Activated CD4-positive, alpha-beta memory T cell treated with anti-CD3 and anti-CD28 coated beads for 36 hours (primary cell): ENCODE results near the gene AGPS. TPM values are rescaled to one million over a fixed set of nuclear protein-coding genes. Genes with fewer than 3 reads are reported as not detected.
"Not testable (repeated sequence)": the region's sequence is repeated elsewhere in the genome, so short reads cannot be mapped to it uniquely, and the experiment has no call there.

Source experiments
- CTCF ChIA-PET: fragments of 350-600 bp; sonication (Branson Sonifier 250); formaldehyde crosslinking; loops from one replicate; lab custom pipeline; 2021; ENCODE audit warnings: antibody characterized with exemption, inconsistent platforms; lab: Charles Lee
- POLR2A ChIA-PET: fragments of 350-600 bp; sonication (Branson Sonifier 250); formaldehyde crosslinking; loops from one replicate; lab custom pipeline; 2021; ENCODE audit warnings: antibody characterized with exemption; lab: Charles Lee
- DNase-seq: peaks from one replicate; pipeline ENCODE4 v3.0.0-alpha.2; 2020
- H3K27ac Mint-ChIP-seq: one replicate; pipeline ENCODE4 v1.8.0; 2021; ENCODE audit warnings: mixed read lengths
- H3K27me3 Mint-ChIP-seq: one replicate; pipeline ENCODE4 v1.8.0; 2021; ENCODE audit warnings: mixed read lengths
- H3K36me3 Mint-ChIP-seq: one replicate; pipeline ENCODE4 v1.8.0; 2021; ENCODE audit warnings: mixed read lengths
- H3K4me1 Mint-ChIP-seq: one replicate; pipeline ENCODE4 v1.8.0; 2021; ENCODE audit warnings: low read depth, mixed read lengths
- H3K4me3 Mint-ChIP-seq: one replicate; pipeline ENCODE4 v1.8.0; 2021; ENCODE audit warnings: mild to moderate bottlenecking, mixed read lengths
- H3K9me3 Mint-ChIP-seq: one replicate; pipeline ENCODE4 v1.8.0; 2021; ENCODE audit warnings: mixed read lengths
- intact Hi-C: fragments of 100-400 bp; cut with micrococcal nuclease; formaldehyde crosslinking; loops from one replicate; pipeline ENCODE4 v1.15.1; 2023
- total RNA-seq, 2 experiments: library from RNA; stranded (reverse); gene quantifications; one replicate each; pipeline ENCODE4 v1.2.3, GENCODE V29; 2021

The AGPS gene
- total RNA-seq, 2 experiments from 2014 or later: 51.9 to 53.0 TPM

GRCh38 chr2:177482195-177482594 is 89.6 kb downstream of the AGPS start:
- peaks cover 9% of the 10 kb centered on the region for H3K9me3 Mint-ChIP-seq

GRCh38 chr2:177483531-177483930 is 91.0 kb downstream of the AGPS start:
- ChIA-PET POLR2A (no interaction called here), CTCF (no interaction called here)
- intact Hi-C loops: loop anchor here (10.0 kb wide), 1 partner anchor 241 kb away; no protein-coding TSS in a partner anchor
- Mint-ChIP-seq H3K4me1 (no peaks in the 10 kb centered on the region), H3K27ac (no peak overlapping the region), H3K9me3 (no peaks in the 10 kb centered on the region), H3K27me3 (no peaks in the 10 kb centered on the region), H3K4me3 (no peak overlapping the region), H3K36me3 (peaks cover 18% of the 10 kb centered on the region)
- DNase-seq: no peak

More at GRCh38 chr2:177482195-177482594, 89.6 kb downstream of the AGPS start:
- Mint-ChIP-seq H3K27ac (no peak overlapping the region), H3K27me3 (no peaks in the 10 kb centered on the region), H3K4me3 (no peak overlapping the region), H3K36me3 (peaks cover 28% of the 10 kb centered on the region), H3K4me1 (peaks cover 4% of the 10 kb centered on the region)
- ChIA-PET CTCF (no interaction called here), POLR2A (interaction anchor here (0.6 kb wide), 1 partner anchor 317 kb away, joined by 3 read pairs; no protein-coding TSS in a partner anchor)
- intact Hi-C loops: loop anchor here (10.0 kb wide), 1 partner anchor 243 kb away; no protein-coding TSS in a partner anchor
- DNase-seq: no peak

- DNase-seq: no peak
- intact Hi-C loops: loop anchor here (10.0 kb wide), 1 partner anchor 241 kb away; no protein-coding TSS in a partner anchor
- peaks cover 15% of the 10 kb centered on the region for H3K36me3 Mint-ChIP-seq
- H3K9me3 Mint-ChIP-seq: no peaks in the 10 kb centered on the region
- H3K27ac Mint-ChIP-seq: no peak overlapping the region
- no peaks in the 10 kb centered on the region for H3K4me1 Mint-ChIP-seq
- H3K27me3 Mint-ChIP-seq: no peaks in the 10 kb centered on the region
- H3K4me3 Mint-ChIP-seq: no peak overlapping the region
- ChIA-PET POLR2A (no interaction called here), CTCF (interaction anchor here (0.6 kb wide), 1 partner anchor 189 kb away, joined by 3 read pairs; no protein-coding TSS in a partner anchor)
These were observed 91.7 kb downstream of the AGPS start for GRCh38 chr2:177484180-177484795.

GRCh38 chr2:177485657-177486056 is 93.1 kb downstream of the AGPS start:
- H3K27me3 Mint-ChIP-seq, H3K4me3 Mint-ChIP-seq, H3K9me3 Mint-ChIP-seq, DNase-seq, H3K36me3 Mint-ChIP-seq, H3K4me1 Mint-ChIP-seq, H3K27ac Mint-ChIP-seq, CTCF ChIA-PET, POLR2A ChIA-PET: not testable (repeated sequence)
- intact Hi-C loops: loop anchor here (10.0 kb wide), 1 partner anchor 239 kb away; no protein-coding TSS in a partner anchor

- DNase-seq: no peak
- Mint-ChIP-seq H3K27me3 (no peaks in the 10 kb centered on the region), H3K9me3 (no peaks in the 10 kb centered on the region), H3K36me3 (peaks cover 12% of the 10 kb centered on the region), H3K4me1 (no peaks in the 10 kb centered on the region), H3K4me3 (no peak overlapping the region), H3K27ac (no peak overlapping the region)
- CTCF ChIA-PET: interaction anchor here (0.6 to 1.6 kb wide), 4 partner anchors 13 to 235 kb away, joined by 4 to 5 read pairs (median 4); no protein-coding TSS in a partner anchor
- intact Hi-C loops: loop anchor here (10.0 kb wide), 1 partner anchor 235 kb away; no protein-coding TSS in a partner anchor
- POLR2A ChIA-PET: no interaction called here
These were observed 97.2 kb downstream of the AGPS start for GRCh38 chr2:177489719-177490301.

- H3K36me3 Mint-ChIP-seq: peaks cover 21% of the 10 kb centered on the region
- ChIA-PET CTCF (no interaction called here), POLR2A (no interaction called here)
- no peak overlapping the region for H3K4me3 Mint-ChIP-seq
- H3K27ac Mint-ChIP-seq: no peak overlapping the region
- no peaks in the 10 kb centered on the region for H3K27me3 Mint-ChIP-seq
- H3K4me1 Mint-ChIP-seq: peaks cover 3% of the 10 kb centered on the region
- intact Hi-C loops: no loop called here
- no peaks in the 10 kb centered on the region for H3K9me3 Mint-ChIP-seq
- no peak for DNase-seq
These were observed 103.4 kb downstream of the AGPS start for GRCh38 chr2:177495945-177496344.

- DNase-seq: no peak
- POLR2A ChIA-PET: no interaction called here
- intact Hi-C loops: no loop called here
- H3K4me1 Mint-ChIP-seq: peaks cover 8% of the 10 kb centered on the region
- H3K27me3 Mint-ChIP-seq: no peaks in the 10 kb centered on the region
- H3K9me3 Mint-ChIP-seq: no peaks in the 10 kb centered on the region
- no peak overlapping the region for H3K4me3 Mint-ChIP-seq
- CTCF ChIA-PET: no interaction called here
- no peak overlapping the region for H3K27ac Mint-ChIP-seq
- H3K36me3 Mint-ChIP-seq: peaks cover 19% of the 10 kb centered on the region
These were observed 104.3 kb downstream of the AGPS start for GRCh38 chr2:177496921-177497320.

- Mint-ChIP-seq H3K27ac (no peak overlapping the region), H3K4me3 (no peak overlapping the region), H3K4me1 (peaks cover 8% of the 10 kb centered on the region), H3K36me3 (peaks cover 13% of the 10 kb centered on the region), H3K9me3 (no peaks in the 10 kb centered on the region), H3K27me3 (no peaks in the 10 kb centered on the region)
- intact Hi-C loops: no loop called here
- POLR2A ChIA-PET: interaction anchor here (0.6 kb wide), 1 partner anchor 943 kb away, joined by 3 read pairs; no protein-coding TSS in a partner anchor
- DNase-seq: no peak
- CTCF ChIA-PET: interaction anchor here (0.6 kb wide), 1 partner anchor 166 kb away, joined by 3 read pairs; no protein-coding TSS in a partner anchor
These were observed 108.6 kb downstream of the AGPS start for GRCh38 chr2:177501186-177501585.

GRCh38 chr2:177506505-177506904 is 113.9 kb downstream of the AGPS start:
- Mint-ChIP-seq H3K4me1 (no peaks in the 10 kb centered on the region), H3K9me3 (no peaks in the 10 kb centered on the region), H3K27me3 (no peaks in the 10 kb centered on the region), H3K4me3 (no peak overlapping the region), H3K36me3 (peaks cover 17% of the 10 kb centered on the region), H3K27ac (no peak overlapping the region)
- ChIA-PET CTCF (no interaction called here), POLR2A (no interaction called here)
- DNase-seq: no peak
- intact Hi-C loops: no loop called here

- Mint-ChIP-seq H3K27me3 (no peaks in the 10 kb centered on the region), H3K27ac (no peak overlapping the region), H3K9me3 (no peaks in the 10 kb centered on the region), H3K4me3 (no peak overlapping the region), H3K4me1 (no peaks in the 10 kb centered on the region), H3K36me3 (peaks cover 17% of the 10 kb centered on the region)
- DNase-seq: no peak
- ChIA-PET CTCF (interaction anchor here (0.6 kb wide), 1 partner anchor 174 kb away, joined by 4 read pairs; no protein-coding TSS in a partner anchor), POLR2A (no interaction called here)
- intact Hi-C loops: no loop called here
These were observed 114.4 kb downstream of the AGPS start for GRCh38 chr2:177506998-177507397.

GRCh38 chr2:177516824-177517544 is 124.4 kb downstream of the AGPS start:
- intact Hi-C loops: no loop called here
- H3K27me3 Mint-ChIP-seq: no peaks in the 10 kb centered on the region
- no peaks in the 10 kb centered on the region for H3K9me3 Mint-ChIP-seq
- no peak overlapping the region for H3K4me3 Mint-ChIP-seq
- no peak overlapping the region for H3K27ac Mint-ChIP-seq
- ChIA-PET CTCF (no interaction called here), POLR2A (no interaction called here)
- peaks cover 19% of the 10 kb centered on the region for H3K36me3 Mint-ChIP-seq
- H3K4me1 Mint-ChIP-seq: peaks cover 3% of the 10 kb centered on the region
- no peak for DNase-seq

- Mint-ChIP-seq H3K27ac (no peak overlapping the region), H3K4me1 (peaks cover 3% of the 10 kb centered on the region), H3K27me3 (no peaks in the 10 kb centered on the region), H3K4me3 (no peak overlapping the region), H3K9me3 (no peaks in the 10 kb centered on the region), H3K36me3 (peaks cover 17% of the 10 kb centered on the region)
- POLR2A ChIA-PET: no interaction called here
- intact Hi-C loops: no loop called here
- CTCF ChIA-PET: no interaction called here
- DNase-seq: no peak
These were observed 126.2 kb downstream of the AGPS start for GRCh38 chr2:177518754-177519153.
